Spleen (tissue), 11 donors: Measurements from ENCODE around the gene ZNF484. TPM values are rescaled to one million over a fixed set of nuclear protein-coding genes. Genes with fewer than 3 reads are reported as not detected.
"Not testable (repeated sequence)": the region's sequence is repeated elsewhere in the genome, so short reads cannot be mapped to it uniquely, and the experiment has no call there.

Experiments
- DNase-seq: peaks from one replicate; pipeline ENCODE4 v3.0.0-alpha.2; 2020
- H3K27ac ChIP-seq, 8 donors: fragments of 200-600 bp; sonication (generic) in 7 of 8; 1 replicate in 4 of 8; 2 replicates in 4 of 8; pipeline versions ENCODE4 v1.5.0 to v1.8.0; 2016 to 2021; ENCODE audit warnings: inconsistent platforms in 4 of 8, mild to moderate bottlenecking in 4 of 8, moderate library complexity in 1 of 8
- H3K27me3 ChIP-seq, 7 donors: fragments of 200-600 bp; sonication (generic) in 6 of 7; replicated peaks in 1 of 7; 1 replicate in 4 of 7; 2 replicates in 3 of 7; pipeline versions ENCODE4 v1.5.0 to v1.8.0; 2016 to 2021; ENCODE audit warnings: inconsistent platforms in 3 of 7, mild to moderate bottlenecking in 1 of 7
- H3K36me3 ChIP-seq, 6 donors: fragments of 200-600 bp; sonication (generic) in 5 of 6; 1 replicate in 4 of 6; 2 replicates in 2 of 6; pipeline versions ENCODE4 v1.5.0 to v1.8.0; 2016 to 2021; ENCODE audit warnings: inconsistent platforms in 2 of 6
- H3K4me1 ChIP-seq, 6 donors: fragments of 200-600 bp; sonication (generic) in 5 of 6; 1 replicate in 3 of 6; 2 replicates in 3 of 6; pipeline versions ENCODE4 v1.5.0 to v1.8.0; 2016 to 2021; ENCODE audit warnings: inconsistent platforms in 3 of 6
- H3K4me3 ChIP-seq, 8 donors: fragments of 200-600 bp; sonication (generic) in 7 of 8; 1 replicate in 4 of 8; 2 replicates in 4 of 8; pipeline versions ENCODE4 v1.5.0 to v1.8.0; 2016 to 2021; ENCODE audit warnings: inconsistent platforms in 4 of 8, mild to moderate bottlenecking in 4 of 8, moderate library complexity in 2 of 8
- H3K9me3 ChIP-seq, 8 donors: fragments of 200-600 bp; sonication (generic) in 7 of 8; 1 replicate in 4 of 8; 2 replicates in 4 of 8; pipeline versions ENCODE4 v1.5.0 to v1.8.0; 2016 to 2021; ENCODE audit warnings: inconsistent platforms in 4 of 8
- CTCF ChIP-seq, 11 experiments: fragments of 200-600 bp in 7 of 11; fragments of 450-650 bp in 4 of 11; sonication (generic) in 4 of 11; IDR thresholded peaks in 8 of 11; conservative IDR thresholded peaks in 3 of 11; 1 replicate in 7 of 11; 2 replicates in 4 of 11; pipeline versions ENCODE4 v1.4.0 to v1.8.0; 2016 to 2021; ENCODE audit warnings: antibody characterized with exemption in 11 of 11, inconsistent platforms in 4 of 11, mild to moderate bottlenecking in 1 of 11
- POLR2A ChIP-seq, 3 donors: fragments of 450-650 bp; IDR thresholded peaks; one replicate each; pipeline ENCODE4 v1.5.1; 2017; ENCODE audit warnings: antibody characterized with exemption in 3 of 3, mild to moderate bottlenecking in 1 of 3
- POLR2AphosphoS5 ChIP-seq, 3 donors: sonication (generic); formaldehyde crosslinking; IDR thresholded peaks; one replicate each; pipeline ENCODE4 v1.5.1; 2017; ENCODE audit warnings: antibody characterized with exemption in 3 of 3
- WGBS, 5 donors: extraction: QIAGEN DNeasy Blood & Tissue Kit in 3 of 5; methylation state at CpG; one replicate each; pipeline versions ENCODE4 v1.1.5 to v1.1.7; 2013 to 2018; 5-methylcytosine and 5-hydroxymethylcytosine counted together
- intact Hi-C: fragments of 100-400 bp; cut with DNase I; formaldehyde crosslinking; loops from one replicate; pipeline ENCODE4 v1.15.0; 2023; ENCODE audit warnings: low total_unique reads
- polyA plus RNA-seq, 3 donors: library from polyadenylated mRNA; stranded (reverse); fragments of 200-250 nt; gene quantifications; one replicate each; pipeline ENCODE4 v1.2.1, GENCODE V29; 2013
- total RNA-seq, 7 donors: library from RNA; depleted of rRNA in 3 of 7; stranded (reverse); fragments of >200 nt in 3 of 7; fragmentation: NEBNext Ultra II Directional in 4 of 7; extraction: Animal tissue kit (Norgen Biotek cat#: 25700) in 4 of 7; gene quantifications; one replicate each; pipeline versions ENCODE4 v1.1.0 to v1.2.1, GENCODE V29; 2016 to 2021
- donor health status: healthy with polysubstance abuse.
- donor health status: DM: no; HTN: no; CAD: no; lungs with moderate emphysema.
- donor health status: DM: no; HTN: no; CAD: no.
- donor health status: Bipolar disorder and iron deficiency.
- donor health status: healthy.
- donor health status: DM: no; HTN: no; CAD: no.
- donor health status: DM: yes; HTN: yes; CAD: no.

The ZNF484 gene
- total and polyA plus RNA-seq, 10 donors: 1.1 to 28.4 (median 14.5) TPM

GRCh38 chr9:92894711-92895362, 17.0 kb upstream of the ZNF484 start:
- peak; percentile 31 for DNase-seq
- H3K9me3 ChIP-seq: no peaks in the 10 kb centered on the region
- WGBS, 5 donors: 82 to 86% (median 84%) methylated on average over 6 of the region's 6 CpGs; no CpG with 5 or more reads in 1 of the 5 donors

GRCh38 chr9:92893916-92894610, 16.2 kb upstream of the ZNF484 start:
- WGBS, 5 donors: 87 to 93% (median 87%) methylated on average over 6 of the region's 6 CpGs
- H3K4me3 ChIP-seq, H3K9me3 ChIP-seq, H3K27me3 ChIP-seq, intact Hi-C loops, H3K27ac ChIP-seq, H3K36me3 ChIP-seq, H3K4me1 ChIP-seq: not testable (repeated sequence)
- peak; percentile 47 for DNase-seq

More at GRCh38 chr9:92894711-92895362, 17.0 kb upstream of the ZNF484 start:
- H3K27me3 ChIP-seq: no peaks in the 10 kb centered on the region
- no peak overlapping the region for H3K27ac ChIP-seq
- TF ChIP-seq CTCF (IDR thresholded peaks at IDR 0.05 in 8 of 11, conservative IDR thresholded peaks at IDR 0.05 in 3 of 11) (no peak), POLR2A (IDR thresholded peaks at IDR 0.05) (no peak), POLR2AphosphoS5 (IDR thresholded peaks at IDR 0.05) (no peak)
- no peak overlapping the region for H3K4me3 ChIP-seq
- H3K36me3 ChIP-seq: no peaks in the 10 kb centered on the region
- intact Hi-C loops: no loop called here
- H3K4me1 ChIP-seq: no peaks in the 10 kb centered on the region

GRCh38 chr9:92892276-92892675, 14.4 kb upstream of the ZNF484 start:
- intact Hi-C loops, H3K36me3 ChIP-seq: not testable (repeated sequence)

GRCh38 chr9:92890761-92891160, 12.9 kb upstream of the ZNF484 start:
- DNase-seq: no peak
- TF ChIP-seq POLR2A (IDR thresholded peaks at IDR 0.05) (no peak), CTCF (IDR thresholded peaks at IDR 0.05 in 8 of 11, conservative IDR thresholded peaks at IDR 0.05 in 3 of 11) (no peak), POLR2AphosphoS5 (IDR thresholded peaks at IDR 0.05) (no peak)
- H3K36me3 ChIP-seq: no peaks in the 10 kb centered on the region
- intact Hi-C loops: no loop called here
- peaks cover 0 to 10% (median 0%) of the 10 kb centered on the region in 7 donors for H3K27me3 ChIP-seq
- H3K4me3 ChIP-seq: no peak overlapping the region
- H3K4me1 ChIP-seq: peaks cover 0 to 8% (median 0%) of the 10 kb centered on the region in 6 donors
- WGBS, 5 donors: 71 to 89% (median 84%) methylated on average over 1 to 2 of the region's 2 CpGs
- H3K27ac ChIP-seq: no peak overlapping the region
- H3K9me3 ChIP-seq: no peaks in the 10 kb centered on the region

More at GRCh38 chr9:92892276-92892675, 14.4 kb upstream of the ZNF484 start:
- not testable (repeated sequence) for H3K4me1 ChIP-seq, DNase-seq, H3K4me3 ChIP-seq, H3K27me3 ChIP-seq, H3K27ac ChIP-seq, H3K9me3 ChIP-seq
- 83 to 90% (median 86%) methylated on average over 4 of the region's 4 CpGs for WGBS, 5 donors

- TF ChIP-seq CTCF (IDR thresholded peaks at IDR 0.05 in 8 of 11, conservative IDR thresholded peaks at IDR 0.05 in 3 of 11) (no peak), POLR2A (IDR thresholded peaks at IDR 0.05) (no peak), POLR2AphosphoS5 (IDR thresholded peaks at IDR 0.05) (no peak)
- intact Hi-C loops: no loop called here
- Histone ChIP-seq H3K27ac (no peak overlapping the region), H3K9me3 (no peaks in the 10 kb centered on the region), H3K36me3 (no peaks in the 10 kb centered on the region), H3K4me1 (peaks cover 0 to 8% (median 0%) of the 10 kb centered on the region in 6 donors), H3K4me3 (no peak overlapping the region), H3K27me3 (peaks cover 0 to 10% (median 0%) of the 10 kb centered on the region in 7 donors)
- no peak for DNase-seq
- WGBS, 5 donors: 52 to 69% (median 62%) methylated on average over 5 of the region's 5 CpGs
These were observed 10.1 kb upstream of the ZNF484 start for GRCh38 chr9:92887880-92888338.

- DNase-seq, H3K36me3 ChIP-seq, H3K4me3 ChIP-seq, intact Hi-C loops, H3K9me3 ChIP-seq, H3K27me3 ChIP-seq, H3K27ac ChIP-seq, H3K4me1 ChIP-seq: not testable (repeated sequence)
- 43 to 57% (median 49%) methylated on average over 7 to 8 of the region's 8 CpGs for WGBS, 5 donors
These were observed 9.2 kb upstream of the ZNF484 start for GRCh38 chr9:92886846-92887610.
